22Rv1 (cell line): ENCODE measurements around the gene CDC42EP3.

Source experiments
- H3K27ac ChIP-seq: fragments of 450-650 bp; 2 replicates; pipeline ENCODE4 v1.5.1; 2017
- CTCF ChIP-seq: fragments of 450-650 bp; IDR thresholded peaks from 2 replicates; pipeline ENCODE4 v1.5.1; 2017; ENCODE audit warnings: mild to moderate bottlenecking
- ZFX ChIP-seq: fragments of 450-650 bp; IDR thresholded peaks from 2 replicates; pipeline ENCODE4 v1.6.1; 2017; ENCODE audit warnings: antibody characterized with exemption, borderline replicate concordance

The CDC42EP3 gene

GRCh38 chr2:37648331-37649011 is 23.0 kb downstream of the CDC42EP3 start:
- TF ChIP-seq CTCF, result no peak
- TF ChIP-seq ZFX, result no peak
- H3K27ac ChIP-seq, result no peak overlapping the region

GRCh38 chr2:37647971-37648330 is 23.5 kb downstream of the CDC42EP3 start:
- H3K27ac ChIP-seq, result no peak overlapping the region
- no peak for TF ChIP-seq ZFX
- no peak for TF ChIP-seq CTCF

- no peak for TF ChIP-seq CTCF
- TF ChIP-seq ZFX, result no peak
- H3K27ac ChIP-seq, result no peak overlapping the region
These were observed 25.6 kb downstream of the CDC42EP3 start for GRCh38 chr2:37645836-37646235.

- H3K27ac ChIP-seq, result no peak overlapping the region
- TF ChIP-seq CTCF, result no peak
- no peak for TF ChIP-seq ZFX
These were observed 26.1 kb downstream of the CDC42EP3 start for GRCh38 chr2:37645362-37645761.

- no peak overlapping the region for H3K27ac ChIP-seq
- TF ChIP-seq ZFX (no peak), CTCF (no peak)
These were observed 27.3 kb downstream of the CDC42EP3 start for GRCh38 chr2:37644191-37644590.

GRCh38 chr2:37643730-37644078 is 27.7 kb downstream of the CDC42EP3 start:
- no peak overlapping the region for H3K27ac ChIP-seq
- TF ChIP-seq CTCF, result no peak
- no peak for TF ChIP-seq ZFX

GRCh38 chr2:37642907-37643729 is 28.3 kb downstream of the CDC42EP3 start:
- H3K27ac ChIP-seq, result no peak overlapping the region

More at GRCh38 chr2:37642907-37643729, 28.3 kb downstream of the CDC42EP3 start:
- TF ChIP-seq CTCF (no peak), ZFX (no peak)
